DND-41 (cell line): Measurements from ENCODE around the gene MRAS.

ENCODE experiments used
- ATAC-seq: fragments of 200-7000 bp; cut with Tn5 transposase; 3 replicates; pipeline ENCODE4 v1.9.1; 2021; ENCODE audit warnings: low read depth; ENCODE audit not compliant: insufficient read depth
- DNase-seq: peaks from one replicate; pipeline ENCODE4 v3.0.0-alpha.2; 2020
- H2AFZ ChIP-seq: 2 replicates; pipeline ENCODE4 v1.6.0; 2012; ENCODE audit warnings: low read depth, low read length
- H3K27ac ChIP-seq: 2 replicates; pipeline ENCODE4 v1.5.1; 2012; ENCODE audit warnings: low read length, inconsistent platforms
- H3K27me3 ChIP-seq: fragments of 200-600 bp; sonication (generic); 2 replicates; pipeline ENCODE4 v1.6.0; 2012; ENCODE audit warnings: low read length, mild to moderate bottlenecking, inconsistent platforms; ENCODE audit not compliant: insufficient read depth, poor library complexity
- H3K36me3 ChIP-seq: 2 replicates; pipeline ENCODE4 v1.5.1; 2012; ENCODE audit warnings: low read length, inconsistent platforms; ENCODE audit not compliant: insufficient read depth
- H3K4me1 ChIP-seq: 2 replicates; pipeline ENCODE4 v1.5.1; 2012; ENCODE audit warnings: mild to moderate bottlenecking, low read length; ENCODE audit not compliant: insufficient read depth
- H3K4me2 ChIP-seq: 2 replicates; pipeline ENCODE4 v1.6.0; 2012; ENCODE audit warnings: mild to moderate bottlenecking, moderate library complexity, low read length, inconsistent platforms; ENCODE audit not compliant: insufficient read depth
- H3K4me3 ChIP-seq, 2 experiments: fragments of 200-600 bp in 1 of 2; shearing (Covaris generic) in 1 of 2; 2 replicates each; pipeline ENCODE4 v1.5.1; 2012 to 2016; ENCODE audit warnings: inconsistent platforms in 2 of 2, low read length in 2 of 2, mild to moderate bottlenecking in 2 of 2, low read depth in 1 of 2, moderate library complexity in 1 of 2
- H3K79me2 ChIP-seq: 2 replicates; pipeline ENCODE4 v1.6.0; 2012; ENCODE audit warnings: low read length, inconsistent platforms; ENCODE audit not compliant: insufficient read depth
- H3K9ac ChIP-seq: 2 replicates; pipeline ENCODE4 v1.6.0; 2012; ENCODE audit warnings: low read depth, mild to moderate bottlenecking, inconsistent platforms, low read length, moderate library complexity
- H3K9me3 ChIP-seq: 2 replicates; pipeline ENCODE4 v1.5.1; 2012; ENCODE audit warnings: low read length, moderate library complexity, mild to moderate bottlenecking, inconsistent platforms; ENCODE audit not compliant: insufficient read depth, severe bottlenecking
- H4K20me1 ChIP-seq: 2 replicates; pipeline ENCODE4 v1.6.0; 2012; ENCODE audit warnings: low read length; ENCODE audit not compliant: insufficient read depth
- CTCF ChIP-seq: IDR thresholded peaks from 2 replicates; pipeline ENCODE4 v1.5.1; 2012; ENCODE audit warnings: borderline replicate concordance, low read length, moderate library complexity, mild to moderate bottlenecking; ENCODE audit not compliant: poor library complexity, severe bottlenecking; ENCODE audit errors: extremely low read depth
- EZH2 ChIP-seq: IDR thresholded peaks from 3 replicates; pipeline ENCODE4 v1.6.1; 2012; ENCODE audit warnings: borderline replicate concordance, low read depth, mild to moderate bottlenecking, moderate library complexity, low read length, inconsistent platforms; ENCODE audit not compliant: severe bottlenecking

Gene MRAS

GRCh38 chr3:138445654-138446053, 97.3 kb downstream of the MRAS start:
- H3K36me3 ChIP-seq = no peaks in the 10 kb centered on the region
- no peak overlapping the region for H3K4me2 ChIP-seq
- TF ChIP-seq EZH2 (no peak), CTCF (no peak)
- no peaks in the 10 kb centered on the region for H3K9me3 ChIP-seq
- no peaks in the 10 kb centered on the region for H4K20me1 ChIP-seq
- DNase-seq (no peak), ATAC-seq (no peak)
- no peaks in the 10 kb centered on the region for H3K4me1 ChIP-seq
- H3K27ac ChIP-seq = no peak overlapping the region
- H3K27me3 ChIP-seq = no peaks in the 10 kb centered on the region
- no peak overlapping the region for H3K9ac ChIP-seq
- no peaks in the 10 kb centered on the region for H3K79me2 ChIP-seq
- H3K4me3 ChIP-seq = no peak overlapping the region
- no peak overlapping the region for H2AFZ ChIP-seq

GRCh38 chr3:138448631-138449030, 100.3 kb downstream of the MRAS start:
- no peak overlapping the region for H3K4me2 ChIP-seq
- H3K79me2 ChIP-seq = no peaks in the 10 kb centered on the region
- H3K9ac ChIP-seq = no peak overlapping the region
- no peaks in the 10 kb centered on the region for H3K27me3 ChIP-seq
- ATAC-seq (no peak), DNase-seq (no peak)
- H3K9me3 ChIP-seq = no peaks in the 10 kb centered on the region
- TF ChIP-seq EZH2 (no peak), CTCF (no peak)
- no peak overlapping the region for H3K4me3 ChIP-seq
- no peaks in the 10 kb centered on the region for H3K4me1 ChIP-seq
- no peak overlapping the region for H3K27ac ChIP-seq
- no peaks in the 10 kb centered on the region for H3K36me3 ChIP-seq
- no peaks in the 10 kb centered on the region for H4K20me1 ChIP-seq
- no peak overlapping the region for H2AFZ ChIP-seq

- no peak overlapping the region for H2AFZ ChIP-seq
- H3K27ac ChIP-seq = no peak overlapping the region
- TF ChIP-seq CTCF (no peak), EZH2 (no peak)
- H3K9me3 ChIP-seq = no peaks in the 10 kb centered on the region
- H4K20me1 ChIP-seq = no peaks in the 10 kb centered on the region
- H3K9ac ChIP-seq = no peak overlapping the region
- H3K36me3 ChIP-seq = no peaks in the 10 kb centered on the region
- H3K4me1 ChIP-seq = no peaks in the 10 kb centered on the region
- DNase-seq = no peak
- ATAC-seq = no peak
- no peak overlapping the region for H3K4me3 ChIP-seq
- no peak overlapping the region for H3K4me2 ChIP-seq
- no peaks in the 10 kb centered on the region for H3K79me2 ChIP-seq
- no peaks in the 10 kb centered on the region for H3K27me3 ChIP-seq
Measured at GRCh38 chr3:138449490-138449889, 101.1 kb downstream of the MRAS start.

GRCh38 chr3:138450181-138450580, 101.8 kb downstream of the MRAS start:
- ATAC-seq (no peak), DNase-seq (no peak)
- Histone ChIP-seq H3K4me3 (no peak overlapping the region), H3K36me3 (no peaks in the 10 kb centered on the region), H3K27ac (no peak overlapping the region), H3K79me2 (no peaks in the 10 kb centered on the region), H4K20me1 (no peaks in the 10 kb centered on the region), H3K27me3 (no peaks in the 10 kb centered on the region), H2AFZ (no peak overlapping the region), H3K9ac (no peak overlapping the region), H3K9me3 (no peaks in the 10 kb centered on the region), H3K4me2 (no peak overlapping the region), H3K4me1 (no peaks in the 10 kb centered on the region)
- no peak for TF ChIP-seq CTCF
- TF ChIP-seq EZH2 = no peak
